Hepatocyte (in vitro differentiated cells): ENCODE data around the gene KIAA0930. TPM values are rescaled to one million over a fixed set of nuclear protein-coding genes. Genes with fewer than 3 reads are reported as not detected.

Experiments used
- DNase-seq: peaks from one replicate; pipeline ENCODE4 v3.0.0-alpha.2; 2016; ENCODE audit warnings: low spot score
- H2AFZ ChIP-seq: fragments of 200-600 bp; sonication (generic); 2 replicates; pipeline ENCODE4 v1.6.0; 2016; ENCODE audit warnings: antibody characterized with exemption, mild to moderate bottlenecking
- H3K27ac ChIP-seq: fragments of 200-600 bp; sonication (generic); 2 replicates; pipeline ENCODE4 v1.5.1; 2016; ENCODE audit warnings: mild to moderate bottlenecking
- H3K27me3 ChIP-seq: fragments of 200-600 bp; sonication (generic); 2 replicates; pipeline ENCODE4 v1.6.1; 2016
- H3K36me3 ChIP-seq: fragments of 200-600 bp; sonication (generic); replicated peaks from 2 replicates; pipeline ENCODE4 v1.5.1; 2016; ENCODE audit warnings: low read depth; ENCODE audit not compliant: insufficient read depth
- H3K4me1 ChIP-seq: fragments of 200-600 bp; sonication (generic); 2 replicates; pipeline ENCODE4 v1.5.1; 2016; ENCODE audit warnings: mild to moderate bottlenecking, moderate library complexity; ENCODE audit not compliant: insufficient read depth
- H3K4me2 ChIP-seq: fragments of 200-600 bp; sonication (generic); 2 replicates; pipeline ENCODE4 v1.6.0; 2016
- H3K4me3 ChIP-seq: fragments of 200-600 bp; sonication (generic); 2 replicates; pipeline ENCODE4 v1.5.1; 2016; ENCODE audit warnings: mild to moderate bottlenecking
- H3K79me2 ChIP-seq: fragments of 200-600 bp; sonication (generic); 2 replicates; pipeline ENCODE4 v1.6.0; 2017; ENCODE audit warnings: mild to moderate bottlenecking
- H3K9me2 ChIP-seq: fragments of 200-600 bp; sonication (generic); replicated peaks from 2 replicates; pipeline ENCODE4 v1.6.0; 2017; ENCODE audit warnings: mild to moderate bottlenecking; ENCODE audit not compliant: insufficient read depth
- H3K9me3 ChIP-seq: fragments of 200-600 bp; sonication (generic); 2 replicates; pipeline ENCODE4 v1.5.1; 2016; ENCODE audit warnings: low read depth, mild to moderate bottlenecking
- H4K20me1 ChIP-seq: fragments of 200-600 bp; sonication (generic); 2 replicates; pipeline ENCODE4 v1.6.0; 2016; ENCODE audit warnings: mild to moderate bottlenecking; ENCODE audit not compliant: insufficient read depth, poor library complexity, severe bottlenecking
- CTCF ChIP-seq: fragments of 200-600 bp; sonication (generic); IDR thresholded peaks from 2 replicates; pipeline ENCODE4 v1.5.1; 2016; ENCODE audit warnings: antibody characterized with exemption, mild to moderate bottlenecking; ENCODE audit not compliant: poor library complexity
- EZH2 ChIP-seq: fragments of 200-600 bp; sonication (generic); IDR thresholded peaks from 2 replicates; pipeline ENCODE4 v1.6.1; 2016; ENCODE audit warnings: antibody characterized with exemption, mild to moderate bottlenecking, borderline replicate concordance
- EZH2phosphoT487 ChIP-seq: fragments of 200-600 bp; sonication (generic); IDR thresholded peaks from one replicate; pipeline ENCODE4 v1.6.1; 2018; ENCODE audit warnings: antibody characterized with exemption, mild to moderate bottlenecking, low read depth, moderate library complexity; ENCODE audit not compliant: unreplicated experiment, severe bottlenecking
- WGBS: methylation state at CpG from one replicate; pipeline ENCODE4 v1.1.6; 2016; ENCODE audit warnings: low lambda C conversion rate; ENCODE audit errors: missing lambda C conversion rate; 5-methylcytosine and 5-hydroxymethylcytosine counted together
- polyA plus RNA-seq: library from polyadenylated mRNA; unstranded; fragments of >200 nt; fragmentation: Nextera tagmentation; extraction: Ambion mirVana; gene quantifications from 2 replicates; pipeline ENCODE4 v1.2.1, GENCODE V29; 2016
- total RNA-seq: library from RNA; depleted of rRNA; stranded (reverse); fragments of >200 nt; gene quantifications from 2 replicates; pipeline ENCODE4 v1.2.3, GENCODE V29; 2014

KIAA0930 gene
- total and polyA plus RNA-seq, 2 experiments from 2014 or later = 30.9 to 42.0 TPM

- Histone ChIP-seq H2AFZ (no peak overlapping the region), H3K79me2 (peaks cover 43% of the 10 kb centered on the region), H3K9me2 (no peaks in the 10 kb centered on the region), H4K20me1 (peaks cover 11% of the 10 kb centered on the region), H3K4me3 (no peak overlapping the region), H3K4me2 (no peak overlapping the region), H3K36me3 (no peaks in the 10 kb centered on the region), H3K9me3 (no peaks in the 10 kb centered on the region), H3K27ac (no peak overlapping the region), H3K4me1 (no peaks in the 10 kb centered on the region), H3K27me3 (no peaks in the 10 kb centered on the region)
- DNase-seq = no peak
- WGBS = 95% methylated on average over 9 of the region's 9 CpGs
- no peak for TF ChIP-seq EZH2phosphoT487
- no peak for TF ChIP-seq CTCF
- TF ChIP-seq EZH2 = no peak
These were observed 61.2 kb downstream of the KIAA0930 start for GRCh38 chr22:45179276-45180049.

- H3K9me3 ChIP-seq = no peaks in the 10 kb centered on the region
These were observed 67.7 kb downstream of the KIAA0930 start for GRCh38 chr22:45172881-45173585.

GRCh38 chr22:45171830-45172229 is 68.9 kb downstream of the KIAA0930 start:
- WGBS = 86% methylated on average over 6 of the region's 6 CpGs
- TF ChIP-seq CTCF = no peak
- no peak for DNase-seq
- Histone ChIP-seq H3K9me2 (no peaks in the 10 kb centered on the region), H3K4me1 (no peaks in the 10 kb centered on the region), H3K27me3 (no peaks in the 10 kb centered on the region), H4K20me1 (no peaks in the 10 kb centered on the region), H2AFZ (no peak overlapping the region), H3K9me3 (no peaks in the 10 kb centered on the region), H3K27ac (no peak overlapping the region), H3K4me3 (no peak overlapping the region), H3K79me2 (peaks cover 68% of the 10 kb centered on the region), H3K36me3 (no peaks in the 10 kb centered on the region), H3K4me2 (no peak overlapping the region)

More at GRCh38 chr22:45172881-45173585, 67.7 kb downstream of the KIAA0930 start:
- no peak overlapping the region for H3K27ac ChIP-seq
- no peaks in the 10 kb centered on the region for H4K20me1 ChIP-seq
- TF ChIP-seq CTCF = no peak
- no peak for TF ChIP-seq EZH2phosphoT487
- no peak for TF ChIP-seq EZH2
- DNase-seq = no peak
- no peaks in the 10 kb centered on the region for H3K36me3 ChIP-seq
- H3K27me3 ChIP-seq = no peaks in the 10 kb centered on the region
- no peak overlapping the region for H2AFZ ChIP-seq
- H3K4me2 ChIP-seq = no peak overlapping the region
- H3K4me3 ChIP-seq = no peak overlapping the region
- H3K9me2 ChIP-seq = no peaks in the 10 kb centered on the region
- no peaks in the 10 kb centered on the region for H3K4me1 ChIP-seq
- peaks cover 67% of the 10 kb centered on the region for H3K79me2 ChIP-seq
- WGBS = 94% methylated on average over 7 of the region's 7 CpGs
